22Rv1 (cell line): ENCODE data around the gene IL4R.
"Not testable (repeated sequence)": the region's sequence is repeated elsewhere in the genome, so short reads cannot be mapped to it uniquely, and the experiment has no call there.

ENCODE experiments used
- H3K27ac ChIP-seq: fragments of 450-650 bp; 2 replicates; pipeline ENCODE4 v1.5.1; 2017
- CTCF ChIP-seq: fragments of 450-650 bp; IDR thresholded peaks from 2 replicates; pipeline ENCODE4 v1.5.1; 2017; ENCODE audit warnings: mild to moderate bottlenecking
- ZFX ChIP-seq: fragments of 450-650 bp; IDR thresholded peaks from 2 replicates; pipeline ENCODE4 v1.6.1; 2017; ENCODE audit warnings: antibody characterized with exemption, borderline replicate concordance

IL4R gene

GRCh38 chr16:27408602-27409031 is 94.8 kb downstream of the IL4R start:
- no peak for TF ChIP-seq ZFX
- TF ChIP-seq CTCF = no peak
- H3K27ac ChIP-seq = no peak overlapping the region

- not testable (repeated sequence) for H3K27ac ChIP-seq
These were observed 96.2 kb downstream of the IL4R start for GRCh38 chr16:27409958-27410357.

- H3K27ac ChIP-seq = no peak overlapping the region
- no peak for TF ChIP-seq CTCF
- no peak for TF ChIP-seq ZFX
These were observed 97.0 kb downstream of the IL4R start for GRCh38 chr16:27410761-27411160.

GRCh38 chr16:27413956-27414355 is 100.2 kb downstream of the IL4R start:
- H3K27ac ChIP-seq = no peak overlapping the region
- no peak for TF ChIP-seq ZFX
- TF ChIP-seq CTCF = no peak
